GM10266 (cell line): Measurements from ENCODE around the gene ARF1.
"Not testable (repeated sequence)": the region's sequence is repeated elsewhere in the genome, so short reads cannot be mapped to it uniquely, and the experiment has no call there.

Source experiments
- DNase-seq: peaks from one replicate; pipeline ENCODE4 v3.0.0; 2012; ENCODE audit errors: extremely low spot score
- CTCF ChIP-seq: IDR thresholded peaks from 2 replicates; pipeline ENCODE4 v1.5.1; 2012; ENCODE audit warnings: mild to moderate bottlenecking, low read depth; ENCODE audit not compliant: control insufficient read depth, insufficient read depth; ENCODE audit errors: missing control alignments

Gene ARF1

GRCh38 chr1:228108055-228108690 is 25.7 kb downstream of the ARF1 start:
- TF ChIP-seq CTCF: no peak
- DNase-seq: no peak

DNA sequence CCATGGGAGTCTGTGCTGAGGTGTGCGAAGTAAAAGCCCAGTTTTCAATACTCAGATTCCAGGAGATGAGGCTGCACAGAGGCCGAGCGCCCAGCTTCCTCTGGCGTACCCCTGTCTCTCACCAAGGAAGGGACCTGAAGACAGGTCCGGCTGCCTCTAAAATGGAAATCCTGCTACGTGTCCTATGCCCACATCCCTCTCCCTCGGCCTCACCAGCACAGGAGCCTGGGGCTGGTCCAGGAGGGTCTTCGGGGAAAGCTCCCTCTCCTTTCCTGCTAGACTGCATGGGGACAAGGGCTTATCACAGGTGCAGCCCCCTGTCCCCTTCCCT is 26.2 kb downstream of the ARF1 start:
- no peak for TF ChIP-seq CTCF
- no peak for DNase-seq

DNA sequence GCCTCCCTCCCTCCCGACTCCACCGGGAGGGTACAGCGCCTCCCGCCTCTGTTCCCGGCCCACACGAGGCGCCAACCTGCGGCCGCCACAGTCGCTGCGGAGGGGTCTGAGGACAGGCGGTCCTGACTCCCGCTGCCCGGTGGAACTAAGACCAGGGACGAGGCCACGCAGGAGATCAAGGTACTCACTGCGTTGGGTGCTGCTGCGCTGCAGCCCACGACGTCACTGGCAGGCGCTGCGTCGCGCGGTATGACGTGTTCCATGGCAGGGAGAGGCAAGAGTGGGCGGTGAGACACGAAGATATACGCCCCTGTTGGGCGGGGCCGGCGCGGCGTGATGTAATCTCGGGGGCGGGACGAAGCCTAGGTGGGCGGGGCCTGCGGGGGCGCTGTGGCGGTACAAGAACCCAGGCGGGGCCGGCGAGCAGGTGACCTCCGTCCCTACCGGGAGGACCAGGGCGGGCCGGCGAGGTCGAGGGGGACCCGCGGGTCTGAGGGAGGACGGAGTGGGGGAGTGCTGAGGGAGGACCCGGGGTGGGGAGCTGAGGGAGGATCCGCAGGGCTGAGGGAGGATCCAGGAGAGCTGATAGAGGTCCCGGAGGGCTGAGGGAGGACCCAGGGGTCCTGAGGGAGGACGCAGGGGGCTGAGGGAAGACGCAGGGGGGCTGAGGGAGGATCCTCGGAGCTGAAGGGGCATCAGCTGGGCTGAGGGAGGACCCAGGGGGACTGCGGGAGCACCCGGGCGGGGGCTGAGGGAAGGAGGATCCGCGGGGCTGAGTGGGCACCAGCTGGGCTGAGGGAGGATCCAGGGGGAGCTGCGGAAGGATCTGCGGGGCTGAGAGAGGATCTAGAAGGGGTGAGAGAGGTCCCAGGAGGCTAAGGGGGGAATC is 26.8 kb downstream of the ARF1 start, which contains the start of gene MRPL55:
TSS of gene MRPL55 (minus strand) at position 227 of the 889 bp plus-strand sequence. CDS start 1,039 bp downstream, outside the sequence.
- TF ChIP-seq CTCF: no peak

DNA sequence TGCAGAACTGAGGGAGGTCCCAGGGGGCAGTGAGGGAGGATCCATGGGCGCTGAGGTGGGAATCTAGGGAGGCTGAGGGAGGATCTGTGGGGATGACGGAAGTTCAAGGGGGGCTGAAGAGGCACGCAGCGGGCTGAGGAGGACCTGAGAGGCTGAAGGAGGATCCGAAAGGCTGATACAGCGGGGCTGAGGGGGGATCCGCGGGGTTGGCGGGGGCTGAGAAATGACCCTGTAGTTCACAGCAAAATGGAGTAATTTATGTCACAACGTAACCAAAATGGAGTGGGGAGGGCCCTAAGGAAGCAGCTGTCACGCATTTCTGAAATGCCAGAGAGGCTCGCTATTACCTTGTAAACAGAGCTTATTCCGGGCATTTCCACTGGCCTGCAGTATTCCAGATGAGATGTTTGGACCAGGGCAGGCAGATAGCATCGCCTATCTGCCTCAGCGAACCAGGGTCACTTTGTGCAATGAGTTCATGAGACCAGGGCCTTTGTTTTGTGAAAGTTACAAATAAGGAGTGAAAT is 27.5 kb downstream of the ARF1 start:
- DNase-seq: peak; percentile 16
- no peak for TF ChIP-seq CTCF

More for the DNA sequence above, 26.8 kb downstream of the ARF1 start, which contains the start of gene MRPL55:
- peak; percentile 95 for DNase-seq

DNA sequence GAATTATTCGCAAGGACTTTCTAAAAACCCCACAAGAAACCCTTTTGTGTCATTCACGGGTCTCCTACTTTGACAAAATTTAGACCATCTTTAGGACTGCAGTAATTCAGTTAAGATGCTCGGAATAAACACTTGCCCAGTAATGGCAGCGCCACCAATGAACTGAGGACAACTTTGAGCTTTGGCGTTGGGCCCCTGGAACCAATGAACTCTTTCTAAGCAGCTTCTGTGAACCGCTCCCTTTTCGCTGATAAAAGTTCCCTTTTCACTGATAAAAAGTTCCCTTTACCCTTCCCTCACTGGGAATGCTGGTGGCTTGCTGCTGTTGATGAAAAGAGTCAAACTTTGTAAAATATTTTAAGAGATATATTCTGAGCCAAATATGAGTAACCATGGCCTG is 28.0 kb downstream of the ARF1 start:
- TF ChIP-seq CTCF: no peak
- no peak for DNase-seq

DNA sequence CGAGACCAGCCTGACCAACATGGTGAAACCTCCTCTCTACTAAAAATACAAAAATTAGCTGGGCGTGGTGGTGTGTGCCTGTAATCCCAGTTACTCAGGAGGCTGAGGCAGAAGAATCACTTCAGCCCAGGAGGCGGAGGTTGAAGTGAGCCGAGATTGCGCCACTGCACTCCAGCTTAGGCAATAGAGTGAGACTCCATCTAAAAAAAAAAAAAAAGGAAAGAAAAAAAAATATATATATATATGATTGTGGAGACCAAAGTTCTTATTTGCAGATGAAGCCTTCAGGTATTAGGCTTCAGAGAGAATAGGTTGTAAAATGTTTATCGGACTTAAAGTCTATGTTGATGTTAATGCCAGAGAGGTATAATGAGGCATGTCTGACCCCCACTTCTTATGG is 28.8 kb downstream of the ARF1 start:
- not testable (repeated sequence) for DNase-seq

DNA sequence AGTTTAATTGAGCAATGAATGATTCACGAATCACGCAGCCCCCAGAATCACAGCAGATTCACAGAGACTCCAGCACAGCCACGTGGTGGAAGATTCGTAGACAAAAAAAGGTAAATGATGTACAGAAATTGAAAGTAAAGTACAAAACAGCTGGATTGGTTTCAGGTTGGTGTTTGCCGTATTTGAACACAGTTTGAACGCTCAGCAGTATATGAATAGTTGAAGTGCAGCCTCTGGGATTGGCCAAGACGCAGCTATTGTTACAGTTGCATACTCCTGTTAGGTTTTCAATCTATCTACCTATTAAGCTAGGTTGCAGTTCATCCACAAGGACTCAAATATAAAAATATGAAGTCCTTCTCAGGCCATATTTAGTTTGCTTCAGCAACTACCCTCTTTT is 29.7 kb downstream of the ARF1 start:
- no peak for TF ChIP-seq CTCF
- no peak for DNase-seq
